GM12874 (cell line): ENCODE data around the gene KIF17.

ENCODE experiments used
- CTCF ChIP-seq: IDR thresholded peaks from 2 replicates; pipeline ENCODE4 v1.5.1; 2011; ENCODE audit warnings: low read depth, mild to moderate bottlenecking, control low read depth, low read length, moderate library complexity; ENCODE audit not compliant: insufficient read depth

Gene KIF17

GRCh38 chr1:20614131-20614579 is 103.7 kb downstream of the KIF17 start:
- no peak for TF ChIP-seq CTCF
